ENCODE results near the gene FOXD4.
"Not testable (repeated sequence)": the region's sequence is repeated elsewhere in the genome, so short reads cannot be mapped to it uniquely, and the experiment has no call there.

Gene FOXD4

GRCh38 chr9:87860-88259, 30.4 kb downstream of the FOXD4 start:
- H3K27ac ChIP-seq (replicated peaks; ENCODE audit: low read length); H3K79me1 ChIP-seq (ENCODE audit: low read depth, low read length); H3K36me3 ChIP-seq (replicated peaks in 1 of 2; ENCODE audit: control insufficient read depth in 2 of 2, insufficient read depth in 2 of 2, low read length in 2 of 2); H2BK12ac ChIP-seq (ENCODE audit: low read length); H3K27me3 ChIP-seq (ENCODE audit: control insufficient read depth in 3 of 3, insufficient read depth in 3 of 3, low read depth in 1 of 3, low read length in 3 of 3); H2BK15ac ChIP-seq (ENCODE audit: low read length); H4K8ac ChIP-seq (ENCODE audit: low read depth, low read length); H3K4me3 ChIP-seq (ENCODE audit: low read length in 2 of 2); H2AK5ac ChIP-seq (ENCODE audit: low read depth, low read length); H4K91ac ChIP-seq (ENCODE audit: low read depth, low read length, poor library complexity); H3K23ac ChIP-seq (ENCODE audit: low read depth, low read length, poor library complexity); H2AFZ ChIP-seq (ENCODE audit: low read length); DNase-seq (ENCODE audit: low spot score); H3K4me1 ChIP-seq (ENCODE audit: control insufficient read depth in 2 of 2, insufficient read depth in 1 of 2, low read depth in 1 of 2, low read length in 2 of 2); H3K9me3 ChIP-seq (replicated peaks in 1 of 2; ENCODE audit: control insufficient read depth in 2 of 2, insufficient read depth in 1 of 2, low read depth in 1 of 2, low read length in 2 of 2); H3K9ac ChIP-seq (ENCODE audit: low read depth, low read length, poor library complexity); H3K14ac ChIP-seq (ENCODE audit: low read length); H3K18ac ChIP-seq (ENCODE audit: low read length); H2BK5ac ChIP-seq (ENCODE audit: low read length); H3K4me2 ChIP-seq (ENCODE audit: insufficient read depth, low read length, poor library complexity, severe bottlenecking); H2BK120ac ChIP-seq (ENCODE audit: low read depth, low read length); H3K4ac ChIP-seq (ENCODE audit: low read length): not testable (repeated sequence)
- WGBS, 2 donors (ENCODE audit: extremely low coverage in 2 of 2, insufficient read length in 2 of 2, insufficient replicate concordance in 1 of 2): no CpG with 5 or more reads among the region's 6 CpGs

DNA sequence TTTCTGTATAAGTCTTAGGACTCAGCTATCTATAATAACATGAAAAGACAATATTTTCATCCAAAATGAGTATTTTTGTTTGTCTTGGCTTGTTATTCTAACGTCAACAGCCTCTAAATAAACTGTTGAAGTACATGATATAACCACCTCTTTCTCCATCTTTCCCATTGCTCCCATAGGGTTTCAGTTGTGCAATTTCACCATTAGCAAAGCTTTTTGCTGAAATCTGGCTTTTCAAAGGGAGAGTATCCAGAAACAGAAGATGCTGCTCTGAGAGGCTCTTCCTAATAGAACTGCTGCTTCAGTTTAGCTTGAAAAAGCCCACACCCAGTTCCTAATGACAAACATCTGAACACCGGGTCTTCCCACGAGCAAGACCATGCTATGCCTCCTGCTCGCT, 31.1 kb downstream of the FOXD4 start:
- H3K18ac ChIP-seq (ENCODE audit: low read length); H3K9me3 ChIP-seq (replicated peaks in 1 of 2; ENCODE audit: control insufficient read depth in 2 of 2, insufficient read depth in 1 of 2, low read depth in 1 of 2, low read length in 2 of 2); H3K23ac ChIP-seq (ENCODE audit: low read depth, low read length, poor library complexity); H3K4me2 ChIP-seq (ENCODE audit: insufficient read depth, low read length, poor library complexity, severe bottlenecking); H2BK12ac ChIP-seq (ENCODE audit: low read length); H3K79me1 ChIP-seq (ENCODE audit: low read depth, low read length); H3K9ac ChIP-seq (ENCODE audit: low read depth, low read length, poor library complexity); H3K27me3 ChIP-seq (ENCODE audit: control insufficient read depth in 3 of 3, insufficient read depth in 3 of 3, low read depth in 1 of 3, low read length in 3 of 3); H3K36me3 ChIP-seq (replicated peaks in 1 of 2; ENCODE audit: control insufficient read depth in 2 of 2, insufficient read depth in 2 of 2, low read length in 2 of 2); H3K4me3 ChIP-seq (ENCODE audit: low read length in 2 of 2); DNase-seq (ENCODE audit: low spot score); H2BK5ac ChIP-seq (ENCODE audit: low read length); H2BK120ac ChIP-seq (ENCODE audit: low read depth, low read length); H4K8ac ChIP-seq (ENCODE audit: low read depth, low read length); H3K4ac ChIP-seq (ENCODE audit: low read length); H3K27ac ChIP-seq (replicated peaks; ENCODE audit: low read length); H4K91ac ChIP-seq (ENCODE audit: low read depth, low read length, poor library complexity); H2AFZ ChIP-seq (ENCODE audit: low read length); H3K14ac ChIP-seq (ENCODE audit: low read length); H2AK5ac ChIP-seq (ENCODE audit: low read depth, low read length); H2BK15ac ChIP-seq (ENCODE audit: low read length); H3K4me1 ChIP-seq (ENCODE audit: control insufficient read depth in 2 of 2, insufficient read depth in 1 of 2, low read depth in 1 of 2, low read length in 2 of 2): not testable (repeated sequence)
- no CpG with 5 or more reads among the region's 4 CpGs for WGBS, 2 donors (ENCODE audit: extremely low coverage in 2 of 2, insufficient read length in 2 of 2, insufficient replicate concordance in 1 of 2)

- not testable (repeated sequence) for H3K4me1 ChIP-seq (ENCODE audit: control insufficient read depth in 2 of 2, insufficient read depth in 1 of 2, low read depth in 1 of 2, low read length in 2 of 2); H3K14ac ChIP-seq (ENCODE audit: low read length); H2AFZ ChIP-seq (ENCODE audit: low read length); H3K4me2 ChIP-seq (ENCODE audit: insufficient read depth, low read length, poor library complexity, severe bottlenecking); H2BK15ac ChIP-seq (ENCODE audit: low read length); H2AK5ac ChIP-seq (ENCODE audit: low read depth, low read length); H2BK5ac ChIP-seq (ENCODE audit: low read length); H4K91ac ChIP-seq (ENCODE audit: low read depth, low read length, poor library complexity); H3K9ac ChIP-seq (ENCODE audit: low read depth, low read length, poor library complexity); H3K23ac ChIP-seq (ENCODE audit: low read depth, low read length, poor library complexity); H3K27me3 ChIP-seq (ENCODE audit: control insufficient read depth in 3 of 3, insufficient read depth in 3 of 3, low read depth in 1 of 3, low read length in 3 of 3); H3K4me3 ChIP-seq (ENCODE audit: low read length in 2 of 2); H3K79me1 ChIP-seq (ENCODE audit: low read depth, low read length); H3K18ac ChIP-seq (ENCODE audit: low read length); DNase-seq (ENCODE audit: low spot score); H2BK12ac ChIP-seq (ENCODE audit: low read length); H3K36me3 ChIP-seq (replicated peaks in 1 of 2; ENCODE audit: control insufficient read depth in 2 of 2, insufficient read depth in 2 of 2, low read length in 2 of 2); H3K4ac ChIP-seq (ENCODE audit: low read length); H4K8ac ChIP-seq (ENCODE audit: low read depth, low read length); H3K9me3 ChIP-seq (replicated peaks in 1 of 2; ENCODE audit: control insufficient read depth in 2 of 2, insufficient read depth in 1 of 2, low read depth in 1 of 2, low read length in 2 of 2); H2BK120ac ChIP-seq (ENCODE audit: low read depth, low read length); H3K27ac ChIP-seq (replicated peaks; ENCODE audit: low read length)
Measured at GRCh38 chr9:86697-87096, 31.5 kb downstream of the FOXD4 start.

DNA sequence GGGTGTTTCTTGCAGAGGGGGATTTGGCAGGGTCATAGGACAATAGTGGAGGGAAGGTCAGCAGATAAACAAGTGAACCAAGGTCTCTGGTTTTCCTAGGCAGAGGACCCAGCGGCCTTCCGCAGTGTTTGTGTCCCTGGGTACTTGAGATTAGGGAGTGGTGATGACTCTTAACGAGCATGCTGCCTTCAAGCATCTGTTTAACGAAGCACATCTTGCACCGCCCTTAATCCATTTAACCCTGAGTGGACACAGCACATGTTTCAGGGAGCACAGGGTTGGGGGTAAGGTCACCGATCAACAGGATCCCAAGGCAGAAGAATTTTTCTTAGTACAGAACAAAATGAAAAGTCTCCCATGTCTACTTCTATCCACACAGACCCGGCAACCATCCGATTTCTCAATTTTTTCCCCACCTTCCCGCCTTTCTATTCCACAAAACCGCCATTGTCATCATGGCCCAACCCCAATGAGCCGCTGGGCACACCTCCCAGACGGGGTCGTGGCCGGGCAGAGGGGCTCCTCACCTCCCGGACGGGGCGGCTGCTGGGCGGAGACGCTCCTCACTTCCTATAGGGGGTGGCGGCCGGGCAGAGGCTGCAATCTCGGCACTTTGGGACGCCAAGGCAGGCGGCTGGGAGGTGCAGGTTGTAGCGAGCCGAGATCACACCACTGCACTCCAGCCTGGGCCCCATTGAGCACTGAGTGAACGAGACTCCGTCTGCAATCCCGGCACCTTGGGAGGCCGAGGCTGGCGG, 35.1 kb downstream of the FOXD4 start:
- not testable (repeated sequence) for H2BK12ac ChIP-seq (ENCODE audit: low read length); H3K9ac ChIP-seq (ENCODE audit: low read depth, low read length, poor library complexity); H2BK5ac ChIP-seq (ENCODE audit: low read length); H2BK15ac ChIP-seq (ENCODE audit: low read length); H2AK5ac ChIP-seq (ENCODE audit: low read depth, low read length); H3K79me1 ChIP-seq (ENCODE audit: low read depth, low read length); H3K4ac ChIP-seq (ENCODE audit: low read length); H3K23ac ChIP-seq (ENCODE audit: low read depth, low read length, poor library complexity); H3K4me1 ChIP-seq (ENCODE audit: control insufficient read depth in 2 of 2, insufficient read depth in 1 of 2, low read depth in 1 of 2, low read length in 2 of 2); H4K91ac ChIP-seq (ENCODE audit: low read depth, low read length, poor library complexity); H3K36me3 ChIP-seq (replicated peaks in 1 of 2; ENCODE audit: control insufficient read depth in 2 of 2, insufficient read depth in 2 of 2, low read length in 2 of 2); H3K27me3 ChIP-seq (ENCODE audit: control insufficient read depth in 3 of 3, insufficient read depth in 3 of 3, low read depth in 1 of 3, low read length in 3 of 3); H2BK120ac ChIP-seq (ENCODE audit: low read depth, low read length); H3K18ac ChIP-seq (ENCODE audit: low read length); DNase-seq (ENCODE audit: low spot score); H4K8ac ChIP-seq (ENCODE audit: low read depth, low read length); H3K9me3 ChIP-seq (replicated peaks in 1 of 2; ENCODE audit: control insufficient read depth in 2 of 2, insufficient read depth in 1 of 2, low read depth in 1 of 2, low read length in 2 of 2); H3K4me2 ChIP-seq (ENCODE audit: insufficient read depth, low read length, poor library complexity, severe bottlenecking); H2AFZ ChIP-seq (ENCODE audit: low read length); H3K14ac ChIP-seq (ENCODE audit: low read length); H3K27ac ChIP-seq (replicated peaks; ENCODE audit: low read length); H3K4me3 ChIP-seq (ENCODE audit: low read length in 2 of 2)
- WGBS, 2 donors (ENCODE audit: extremely low coverage in 2 of 2, insufficient read length in 2 of 2, insufficient replicate concordance in 1 of 2): no CpG with 5 or more reads among the region's 31 CpGs
